Heart left ventricle (tissue), 13 donors: ENCODE data around the gene DLX4.

Experiments used
- CTCF ChIP-seq, 12 donors: fragments of 200-600 bp; sonication (generic) in 4 of 12; IDR thresholded peaks; one replicate each; pipeline versions ENCODE4 v1.5.0 to v1.8.0; 2018 to 2022; ENCODE audit warnings: antibody characterized with exemption in 12 of 12, mild to moderate bottlenecking in 5 of 12
- POLR2A ChIP-seq, 2 donors: fragments of 450-650 bp; IDR thresholded peaks; one replicate each; pipeline ENCODE4 v1.6.1; 2017; ENCODE audit warnings: antibody characterized with exemption in 2 of 2, mild to moderate bottlenecking in 2 of 2, moderate library complexity in 2 of 2
- donor health status: ischemic (EF 13 %, LVEDD 7.1; RV severe dilation, severe dysfunction).
- donor health status: DM: no; HTN: yes; CAD: no.
- donor health status: DM: no; HTN: no; CAD: no.
- donor health status: ischemic (EF 25% LVEDD 6.9; RV normal size, moderate dysfunction).
- donor health status: ischemic (EF 25% LVEDD 5.7; RV mildly dilated, moderate dysfunction).
- donor health status: ischemic (EF 35%, LVEDD 5.7; RV mildly dilated, moderate dysfunction).
- donor health status: nonischemic (EF 11% LVEDD 7.7; RV severe dilation, severe dysfunction).
- donor health status: DM: yes; HTN: yes; CAD: no.
- donor health status: PGD.
- donor health status: ischemic (EF 29% LVEDD 5.4; RV normal size, mild dysfunction).
- donor health status: nonischemic (EF 23%, LVEDD 6.1; RV moderate dilation, normal function).

- no peak for TF ChIP-seq CTCF (IDR thresholded peaks at IDR 0.05)
- TF ChIP-seq POLR2A (IDR thresholded peaks at IDR 0.05), result no peak
Observed at GRCh38 chr17:49997301-49997650, 28.3 kb downstream of the DLX4 start.
